AG04450 (cell line): Measurements from ENCODE around the gene MTERF1. TPM values are rescaled to one million over a fixed set of nuclear protein-coding genes. Genes with fewer than 3 reads are reported as not detected.

Experiments used
- CTCF ChIA-PET: fragments of 300-600, 350-600 bp; formaldehyde crosslinking; extraction: SDS; loops from one replicate; lab custom pipeline; 2022; ENCODE audit warnings: antibody characterized with exemption, inconsistent platforms; lab: Charles Lee
- POLR2A ChIA-PET: fragments of 350-600 bp; formaldehyde crosslinking; extraction: SDS; loops from one replicate; lab custom pipeline; 2021; ENCODE audit warnings: antibody characterized with exemption, inconsistent platforms; lab: Yijun Ruan, JAX
- DNase-seq: peaks from one replicate; pipeline ENCODE4 v3.0.0-alpha.2; 2011; ENCODE audit warnings: low read depth, low spot score
- H3K27ac ChIP-seq: one replicate; pipeline ENCODE4 v1.5.1; 2012; ENCODE audit warnings: low read depth, low read length, control low read depth
- H3K27me3 ChIP-seq: one replicate; pipeline ENCODE4 v1.6.0; 2012; ENCODE audit warnings: low read length; ENCODE audit not compliant: control insufficient read depth, insufficient read depth
- H3K4me3 ChIP-seq: 2 replicates; pipeline ENCODE4 v1.5.1; 2011; ENCODE audit warnings: mild to moderate bottlenecking, low read depth, low read length, control low read depth
- H3K9me3 ChIP-seq: 2 replicates; pipeline ENCODE4 v1.5.1; 2012; ENCODE audit warnings: low read length; ENCODE audit not compliant: control insufficient read depth, insufficient read depth
- CTCF ChIP-seq: IDR thresholded peaks from 2 replicates; pipeline ENCODE4 v1.5.1; 2011; ENCODE audit warnings: low read depth, low read length, control low read depth, inconsistent platforms
- polyA plus RNA-seq: library from polyadenylated mRNA; depleted of rRNA; stranded (reverse); fragments of >200 nt; gene quantifications from 2 replicates; pipeline ENCODE4 v1.2.3, GENCODE V29; 2011

Gene MTERF1
- polyA plus RNA-seq, 1 experiment = 18.3 TPM

- no peak for DNase-seq
- H3K9me3 ChIP-seq = no peaks in the 10 kb centered on the region; the same call in 1 of the 2 replicates
- H3K4me3 ChIP-seq = no peak overlapping the region
- POLR2A ChIA-PET = interaction anchor here (0.6 kb wide), 1 partner anchor 71 kb away, joined by 5 read pairs; no protein-coding TSS in a partner anchor
- CTCF ChIA-PET = interaction anchor here (4.5 kb wide), 1 partner anchor 14 kb away, joined by 27 read pairs; no protein-coding TSS in a partner anchor
- no peaks in the 10 kb centered on the region for H3K27me3 ChIP-seq
- TF ChIP-seq CTCF = no peak
- H3K27ac ChIP-seq = no peak overlapping the region
Observed at GRCh38 chr7:91843831-91844230, 36.7 kb downstream of the MTERF1 start.

- CTCF ChIA-PET = interaction anchor here (0.8 to 1.2 kb wide), 2 partner anchors 8 to 43 kb away, joined by 3 to 8 read pairs; partner anchors contain the start of gene MTERF1
- POLR2A ChIA-PET = no interaction called here
- Histone ChIP-seq H3K27ac (no peak overlapping the region), H3K4me3 (no peak overlapping the region), H3K27me3 (no peaks in the 10 kb centered on the region), H3K9me3 (no peaks in the 10 kb centered on the region; the same call in 1 of the 2 replicates)
- TF ChIP-seq CTCF = no peak
- DNase-seq = no peak
Observed at GRCh38 chr7:91838439-91838838, 42.1 kb downstream of the MTERF1 start.

GRCh38 chr7:91837397-91838070, 43.0 kb downstream of the MTERF1 start:
- ChIA-PET POLR2A (no interaction called here), CTCF (no interaction called here)
- no peak overlapping the region for H3K4me3 ChIP-seq
- H3K9me3 ChIP-seq = no peaks in the 10 kb centered on the region; the same call in 1 of the 2 replicates
- DNase-seq = no peak
- no peak for TF ChIP-seq CTCF
- H3K27ac ChIP-seq = no peak overlapping the region
- no peaks in the 10 kb centered on the region for H3K27me3 ChIP-seq

DNA sequence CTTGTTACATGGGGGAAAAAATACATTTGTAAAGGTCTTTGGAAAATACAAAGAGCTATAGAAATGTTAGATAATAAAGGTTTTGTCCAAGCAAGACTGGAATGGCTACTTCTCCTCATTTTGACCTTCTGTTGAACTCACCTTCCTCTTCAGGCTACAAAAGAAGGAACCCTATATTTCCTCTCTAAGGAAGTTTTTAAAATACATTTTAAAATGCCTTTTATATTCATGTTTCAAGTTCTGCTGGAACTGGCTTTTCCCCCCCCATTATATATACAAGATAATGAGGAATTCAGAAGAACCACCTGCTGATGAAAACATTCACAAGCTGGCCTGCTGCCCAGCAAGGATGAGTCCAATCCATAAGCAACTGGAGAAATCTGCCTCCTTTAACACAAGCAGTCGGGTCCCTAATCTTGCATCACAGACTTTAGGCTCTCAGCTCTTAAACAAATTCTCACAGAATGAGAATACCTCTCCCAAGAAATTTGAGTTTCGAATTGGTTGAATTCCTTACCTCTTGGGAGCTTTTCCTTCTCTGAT, 44.6 kb downstream of the MTERF1 start:
- Histone ChIP-seq H3K27ac (no peak overlapping the region), H3K9me3 (no peaks in the 10 kb centered on the region), H3K4me3 (no peak overlapping the region), H3K27me3 (no peaks in the 10 kb centered on the region)
- TF ChIP-seq CTCF = no peak
- ChIA-PET CTCF (interaction anchor here (0.6 to 2.0 kb wide), 3 partner anchors 40 to 213 kb away, joined by 3 to 5 read pairs (median 4); no protein-coding TSS in a partner anchor), POLR2A (no interaction called here)
- peak; percentile 23 for DNase-seq
